GM23248 (cell line): ENCODE data around the gene ART4.

Source experiments
- EZH2 ChIP-seq: fragments of 200-600 bp; sonication (generic); IDR thresholded peaks from 2 replicates; pipeline ENCODE4 v1.6.1; 2018; ENCODE audit warnings: antibody characterized with exemption, mild to moderate bottlenecking; ENCODE audit not compliant: insufficient read depth, poor library complexity, severe bottlenecking
- EZH2phosphoT487 ChIP-seq: fragments of 200-600 bp; sonication (generic); IDR thresholded peaks from 2 replicates; pipeline ENCODE4 v1.6.1; 2018; ENCODE audit warnings: antibody characterized with exemption, moderate library complexity, mild to moderate bottlenecking, low read depth; ENCODE audit not compliant: insufficient read depth

- TF ChIP-seq EZH2phosphoT487 (no peak), EZH2 (no peak)
Observed at GRCh38 chr12:14868916-14869506, 25.7 kb upstream of the ART4 start.
